Kidney (tissue), 14 donors: ENCODE measurements around the gene DMXL1. TPM values are rescaled to one million over a fixed set of nuclear protein-coding genes. Genes with fewer than 3 reads are reported as not detected.

Experiments used
- DNase-seq, 5 donors: peaks; one replicate each; pipeline ENCODE4 v3.0.0-alpha.2; 2013 to 2020
- FAIRE-seq: peaks from 2 replicates; lab custom pipeline; 2012; peaks lifted over from hg19 to GRCh38; lab: Jason Lieb, UNC
- H3K27ac ChIP-seq, 2 donors: one replicate each; pipeline ENCODE4 v1.7.0; 2013; ENCODE audit warnings: low read depth in 2 of 2, low read length in 2 of 2, inconsistent platforms in 1 of 2
- H3K27me3 ChIP-seq: one replicate; pipeline ENCODE4 v1.7.1; 2013; ENCODE audit warnings: low read length, inconsistent platforms; ENCODE audit not compliant: control insufficient read depth, insufficient read depth
- H3K36me3 ChIP-seq, 3 donors: one replicate each; pipeline versions ENCODE4 v1.7.0 to v1.7.1; 2013; ENCODE audit warnings: low read length in 3 of 3, control low read depth in 1 of 3, inconsistent platforms in 1 of 3; ENCODE audit not compliant: insufficient read depth in 3 of 3, control insufficient read depth in 2 of 3
- H3K4me1 ChIP-seq, 3 donors: one replicate each; pipeline versions ENCODE4 v1.7.0 to v1.7.1; 2013; ENCODE audit warnings: low read length in 3 of 3, inconsistent platforms in 1 of 3, low read depth in 1 of 3; ENCODE audit not compliant: control insufficient read depth in 2 of 3, insufficient read depth in 2 of 3
- H3K4me3 ChIP-seq, 3 donors: one replicate each; pipeline versions ENCODE4 v1.7.0 to v1.8.1; 2013; ENCODE audit warnings: low read length in 3 of 3, control low read depth in 1 of 3, inconsistent platforms in 1 of 3
- H3K9ac ChIP-seq, 3 donors: one replicate each; pipeline versions ENCODE4 v1.7.0 to v1.7.1; 2013; ENCODE audit warnings: low read length in 3 of 3, control low read depth in 1 of 3, inconsistent platforms in 1 of 3
- H3K9me3 ChIP-seq, 3 donors: one replicate each; pipeline versions ENCODE4 v1.7.0 to v1.7.1; 2013; ENCODE audit warnings: low read length in 3 of 3, control low read depth in 1 of 3, inconsistent platforms in 1 of 3; ENCODE audit not compliant: control insufficient read depth in 2 of 3, insufficient read depth in 1 of 3
- CTCF ChIP-seq: IDR thresholded peaks from 3 replicates; pipeline ENCODE4 v1.5.1; 2012; ENCODE audit warnings: mild to moderate bottlenecking, moderate library complexity, borderline replicate concordance; ENCODE audit not compliant: insufficient read depth; ENCODE audit errors: extremely low read depth
- intact Hi-C: fragments of 100-400 bp; cut with DNase I; formaldehyde crosslinking; loops from one replicate; pipeline ENCODE4 v1.11.1; 2022
- polyA plus RNA-seq: library from polyadenylated mRNA; stranded (reverse); fragments of 350-450 nt; fragmentation: Illumina TruSeq; extraction: RNeasy Lipid Tissue Mini Kit (QIAGEN cat#74804); gene quantifications from one replicate; pipeline ENCODE4 v1.2.3, GENCODE V29; 2014; ENCODE audit warnings: low read depth, low replicate concordance; ENCODE audit not compliant: insufficient read depth
- total RNA-seq: library from RNA; stranded (reverse); fragmentation: NEBNext Ultra II Directional; extraction: Animal tissue kit (Norgen Biotek cat#: 25700); gene quantifications from one replicate; pipeline ENCODE4 v1.2.1, GENCODE V29; 2021
- donor health status: control.
- donor health status: control.
- donor health status: control.
- donor health status: control.
- donor health status: control.
- donor health status: DM: yes; HTN: yes; CAD: no.
- donor health status: Normal renal cell carcinoma (clear cell type).

Gene DMXL1
- total and polyA plus RNA-seq, 2 donors from 2014 or later, result 17.1 to 57.7 TPM

GRCh38 chr5:119168401-119168800 is 97.5 kb downstream of the DMXL1 start:
- FAIRE-seq, result no peak
- intact Hi-C loops, result no loop called here

GRCh38 chr5:119171686-119172085 is 100.8 kb downstream of the DMXL1 start:
- Histone ChIP-seq H3K4me1 (no peaks in the 10 kb centered on the region), H3K36me3 (peaks cover 0 to 12% (median 7%) of the 10 kb centered on the region in 3 donors), H3K9ac (no peak overlapping the region), H3K9me3 (no peaks in the 10 kb centered on the region), H3K27me3 (no peaks in the 10 kb centered on the region), H3K4me3 (no peak overlapping the region), H3K27ac (no peak overlapping the region)
- DNase-seq, result no peak
- no peak for FAIRE-seq
- no peak for TF ChIP-seq CTCF
- intact Hi-C loops, result no loop called here

More at GRCh38 chr5:119168401-119168800, 97.5 kb downstream of the DMXL1 start:
- Histone ChIP-seq H3K27me3 (no peaks in the 10 kb centered on the region), H3K4me3 (no peak overlapping the region), H3K9me3 (no peaks in the 10 kb centered on the region), H3K27ac (no peak overlapping the region), H3K4me1 (no peaks in the 10 kb centered on the region), H3K9ac (no peak overlapping the region), H3K36me3 (peaks cover 0 to 19% (median 4%) of the 10 kb centered on the region in 3 donors)
- no peak for DNase-seq
- TF ChIP-seq CTCF, result no peak

- Histone ChIP-seq H3K9me3 (no peaks in the 10 kb centered on the region), H3K27ac (no peak overlapping the region), H3K9ac (no peak overlapping the region), H3K4me3 (no peak overlapping the region), H3K36me3 (peaks cover 0 to 12% (median 9%) of the 10 kb centered on the region in 3 donors), H3K4me1 (no peaks in the 10 kb centered on the region), H3K27me3 (no peaks in the 10 kb centered on the region)
- no peak for FAIRE-seq
- intact Hi-C loops, result no loop called here
- DNase-seq, result no peak
- TF ChIP-seq CTCF, result no peak
Observed at GRCh38 chr5:119174578-119175163, 103.8 kb downstream of the DMXL1 start.

- Histone ChIP-seq H3K27ac (no peak overlapping the region), H3K4me3 (no peak overlapping the region), H3K27me3 (no peaks in the 10 kb centered on the region), H3K9me3 (no peaks in the 10 kb centered on the region), H3K36me3 (peaks cover 0 to 8% (median 6%) of the 10 kb centered on the region in 3 donors), H3K9ac (no peak overlapping the region), H3K4me1 (no peaks in the 10 kb centered on the region)
- FAIRE-seq (no peak), DNase-seq (no peak)
- TF ChIP-seq CTCF, result no peak
- intact Hi-C loops, result no loop called here
Observed at GRCh38 chr5:119176785-119177184, 105.9 kb downstream of the DMXL1 start.
